Measurements from ENCODE around the gene KMT2B. TPM values are rescaled to one million over a fixed set of nuclear protein-coding genes. Genes with fewer than 3 reads are reported as not detected.

KMT2B gene
- total RNA-seq, 1 donor from 2014 or later = 7.3 TPM

GRCh38 chr19:35779033-35779432 is 61.2 kb downstream of the KMT2B start:
- no peak for DNase-seq

GRCh38 chr19:35780058-35780457 is 62.3 kb downstream of the KMT2B start:
- DNase-seq = no peak

- DNase-seq = no peak
Observed at GRCh38 chr19:35780717-35781116, 62.9 kb downstream of the KMT2B start.

- no peak for DNase-seq
Observed at GRCh38 chr19:35781650-35782049, 63.8 kb downstream of the KMT2B start.

- no peak for DNase-seq
Observed at GRCh38 chr19:35782589-35782988, 64.8 kb downstream of the KMT2B start.

DNA sequence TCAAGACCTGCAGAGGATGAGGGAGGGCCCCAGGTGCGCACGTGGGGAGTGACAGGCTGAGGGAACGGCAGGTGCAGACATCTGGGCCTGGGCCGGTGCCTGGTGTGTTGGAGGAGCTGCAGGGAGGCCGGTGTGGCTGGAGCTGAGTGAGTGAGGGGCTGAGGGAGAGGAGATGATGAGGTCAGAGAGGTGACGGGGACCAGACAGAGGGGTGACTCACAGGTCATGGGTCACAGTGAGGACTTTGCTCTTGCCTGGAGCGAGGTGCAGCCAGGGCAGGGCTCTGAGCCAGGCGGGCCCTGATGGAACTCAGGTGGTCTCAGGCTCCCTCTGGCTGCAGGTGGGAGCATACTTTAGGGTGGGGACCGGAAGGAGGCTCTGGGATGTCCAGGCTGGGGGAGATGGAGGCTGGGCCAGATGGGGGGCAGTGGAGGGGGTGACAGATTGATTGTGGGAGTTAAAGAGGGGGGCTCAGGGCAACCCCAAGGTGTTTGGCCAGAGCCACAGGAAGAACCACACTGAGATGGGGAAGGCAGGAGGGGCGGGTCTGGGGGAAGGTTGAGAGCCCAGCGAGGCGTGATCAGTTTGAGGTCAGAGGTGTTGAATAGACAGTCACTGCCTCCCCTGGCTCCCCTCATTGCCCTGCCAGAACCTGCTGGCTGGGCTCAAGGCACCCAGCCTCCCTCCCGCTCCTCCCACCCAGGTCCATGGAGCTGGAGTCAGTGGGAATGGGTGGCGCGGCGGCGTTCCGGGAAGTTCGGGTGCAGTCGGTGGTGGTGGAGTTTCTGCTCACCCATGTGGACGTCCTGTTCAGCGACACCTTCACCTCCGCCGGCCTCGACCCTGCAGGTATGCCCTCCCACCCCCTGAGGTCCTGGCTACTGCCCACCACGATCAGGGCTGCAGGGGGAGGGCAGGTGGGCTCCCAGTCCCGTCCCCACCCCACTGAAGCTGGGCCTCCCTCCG is 65.9 kb downstream of the KMT2B start:
- no peak for DNase-seq

DNA sequence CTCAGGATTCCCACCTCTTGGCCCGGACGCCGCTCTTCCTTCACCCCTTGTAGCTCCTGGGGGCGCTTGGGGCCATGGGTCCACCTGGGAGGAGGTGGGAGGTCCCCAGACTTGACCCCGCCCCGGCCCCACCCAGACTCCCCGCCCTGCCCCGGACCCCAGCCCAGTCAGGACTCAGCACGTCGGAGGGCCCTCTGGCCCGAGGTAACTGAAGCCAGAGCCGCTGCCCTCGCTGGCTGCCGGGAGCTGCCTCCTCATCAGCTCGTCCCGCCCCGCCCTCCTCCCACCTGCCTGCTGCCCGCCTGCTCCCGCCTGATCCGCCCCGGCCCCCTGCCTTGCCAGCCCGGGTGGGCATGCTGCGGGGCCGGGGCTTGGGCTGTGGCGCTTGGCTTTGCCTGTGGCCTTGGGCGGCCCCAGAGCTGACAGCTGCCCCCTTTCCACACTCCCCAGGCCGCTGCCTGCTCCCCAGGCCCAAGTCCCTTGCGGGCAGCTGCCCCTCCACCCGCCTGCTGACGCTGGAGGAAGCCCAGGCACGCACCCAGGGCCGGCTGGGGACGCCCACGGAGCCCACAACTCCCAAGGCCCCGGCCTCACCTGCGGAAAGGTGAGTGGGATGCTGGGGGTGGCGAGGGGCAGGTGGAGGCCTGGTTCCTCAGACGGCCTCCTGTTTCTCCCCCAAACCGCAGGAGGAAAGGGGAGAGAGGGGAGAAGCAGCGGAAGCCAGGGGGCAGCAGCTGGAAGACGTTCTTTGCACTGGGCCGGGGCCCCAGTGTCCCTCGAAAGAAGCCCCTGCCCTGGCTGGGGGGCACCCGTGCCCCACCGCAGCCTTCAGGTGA is 66.9 kb downstream of the KMT2B start:
- no peak for DNase-seq

GRCh38 chr19:35785339-35785627 is 67.5 kb downstream of the KMT2B start:
- DNase-seq = no peak

DNA sequence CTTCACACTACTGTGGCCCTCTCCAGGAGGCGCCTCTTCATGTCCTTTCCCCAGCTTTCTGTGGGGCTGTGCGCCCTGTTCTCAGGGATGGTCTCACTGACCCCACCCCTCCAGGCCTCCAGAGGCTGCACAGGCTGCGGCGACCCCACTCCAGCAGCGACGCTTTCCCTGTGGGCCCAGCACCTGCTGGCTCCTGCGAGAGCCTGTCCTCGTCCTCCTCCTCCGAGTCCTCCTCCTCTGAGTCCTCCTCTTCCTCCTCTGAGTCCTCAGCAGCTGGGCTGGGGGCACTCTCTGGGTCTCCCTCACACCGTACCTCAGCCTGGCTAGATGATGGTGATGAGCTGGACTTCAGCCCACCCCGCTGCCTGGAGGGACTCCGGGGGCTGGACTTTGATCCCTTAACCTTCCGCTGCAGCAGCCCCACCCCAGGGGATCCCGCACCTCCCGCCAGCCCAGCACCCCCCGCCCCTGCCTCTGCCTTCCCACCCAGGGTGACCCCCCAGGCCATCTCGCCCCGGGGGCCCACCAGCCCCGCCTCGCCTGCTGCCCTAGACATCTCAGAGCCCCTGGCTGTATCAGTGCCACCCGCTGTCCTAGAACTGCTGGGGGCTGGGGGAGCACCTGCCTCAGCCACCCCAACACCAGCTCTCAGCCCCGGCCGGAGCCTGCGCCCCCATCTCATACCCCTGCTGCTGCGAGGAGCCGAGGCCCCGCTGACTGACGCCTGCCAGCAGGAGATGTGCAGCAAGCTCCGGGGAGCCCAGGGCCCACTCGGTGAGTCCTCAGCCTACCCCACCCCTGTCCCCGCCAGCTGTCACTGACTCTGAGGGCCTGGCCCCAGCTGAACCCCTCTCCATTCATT is 68.7 kb downstream of the KMT2B start:
- DNase-seq = no peak

- DNase-seq = no peak
Observed at GRCh38 chr19:35787227-35787799, 69.5 kb downstream of the KMT2B start.

Other genes with a start within 250 kb of the KMT2B start
- not detected in 2 replicates for gene KRTDAP, start 227.5 kb upstream of the KMT2B start, total RNA-seq
- gene DMKN, start 204.4 kb upstream of the KMT2B start, total RNA-seq = 0.34 TPM in 1 of 2 replicates, not detected in the other
- 0.09 TPM in 1 of 2 replicates, not detected in the other for gene SBSN, start 189.7 kb upstream of the KMT2B start, total RNA-seq
- gene GAPDHS, start 184.5 kb upstream of the KMT2B start, total RNA-seq = not detected in 2 replicates
- gene TMEM147, start 172.4 kb upstream of the KMT2B start, total RNA-seq = 57.4 and 68.8 TPM in 2 replicates
- not detected in 2 replicates for gene ATP4A, start 154.3 kb upstream of the KMT2B start, total RNA-seq
- not detected in 2 replicates for gene PMIS2, start 131.8 kb upstream of the KMT2B start, total RNA-seq
- 4.8 and 11.1 TPM in 2 replicates for gene HAUS5, start 105.3 kb upstream of the KMT2B start, total RNA-seq
- 45.4 and 47.6 TPM in 2 replicates for gene RBM42, start 89.0 kb upstream of the KMT2B start, total RNA-seq
- 0.09 and 0.17 TPM in 2 replicates for gene ETV2, start 76.3 kb upstream of the KMT2B start, total RNA-seq
- 236 and 493 TPM in 2 replicates for gene COX6B1, start 69.7 kb upstream of the KMT2B start, total RNA-seq
- gene UPK1A, start 51.5 kb upstream of the KMT2B start, total RNA-seq = 0.09 TPM in 1 of 2 replicates, not detected in the other
- gene ZBTB32, start 13.4 kb upstream of the KMT2B start, total RNA-seq = not detected in 2 replicates
- 1.9 and 2.2 TPM in 2 replicates for gene IGFLR1, start 24.4 kb downstream of the KMT2B start, total RNA-seq
- gene U2AF1L4, start 27.4 kb downstream of the KMT2B start, total RNA-seq = 2.9 and 7.8 TPM in 2 replicates
- gene PSENEN, start 27.6 kb downstream of the KMT2B start, total RNA-seq = 15.1 and 16.1 TPM in 2 replicates
- 4.7 and 8.2 TPM in 2 replicates for gene LIN37, start 30.6 kb downstream of the KMT2B start, total RNA-seq
- 0.17 and 1.2 TPM in 2 replicates for gene HSPB6, start 39.0 kb downstream of the KMT2B start, total RNA-seq
- gene PROSER3, start 40.2 kb downstream of the KMT2B start, total RNA-seq = 3.3 and 3.7 TPM in 2 replicates
- gene ARHGAP33, start 57.6 kb downstream of the KMT2B start, total RNA-seq = 4.7 and 4.8 TPM in 2 replicates
- not detected in 2 replicates for gene PRODH2, start 94.8 kb downstream of the KMT2B start, total RNA-seq
- not detected in 2 replicates for gene NPHS1, start 134.5 kb downstream of the KMT2B start, total RNA-seq
- not detected in 2 replicates for gene KIRREL2, start 138.9 kb downstream of the KMT2B start, total RNA-seq
- 1.9 and 2.5 TPM in 2 replicates for gene APLP1, start 150.6 kb downstream of the KMT2B start, total RNA-seq
- 2.7 and 3.2 TPM in 2 replicates for gene NFKBID, start 182.5 kb downstream of the KMT2B start, total RNA-seq
- 0.19 TPM in 1 of 2 replicates, not detected in the other for gene HCST, start 184.5 kb downstream of the KMT2B start, total RNA-seq
- gene TYROBP, start 190.3 kb downstream of the KMT2B start, total RNA-seq = not detected in 2 replicates
- gene LRFN3, start 218.4 kb downstream of the KMT2B start, total RNA-seq = 3.6 and 3.7 TPM in 2 replicates